ENCODE data around the gene SLC1A7. TPM values are rescaled to one million over a fixed set of nuclear protein-coding genes. Genes with fewer than 3 reads are reported as not detected.

SLC1A7 gene
- total RNA-seq, 4 donors from 2014 or later = 0.45 to 3.7 (median 0.84) TPM

- H3K27me3 ChIP-seq = no peaks in the 10 kb centered on the region
- no peak overlapping the region for H3K27ac ChIP-seq (replicated peaks in 1 of 4)
- WGBS = 96% methylated on average over 7 of the region's 7 CpGs
- peaks cover 0 to 3% (median under 1%) of the 10 kb centered on the region in 4 donors for H3K9me3 ChIP-seq
- intact Hi-C loops (cut with DNase I) = no loop called here
- no peak for TF ChIP-seq CTCF (IDR thresholded peaks at IDR 0.05)
- no peak for TF ChIP-seq POLR2AphosphoS5 (IDR thresholded peaks at IDR 0.05)
- TF ChIP-seq EP300 (IDR thresholded peaks at IDR 0.05) = no peak
- no peak for TF ChIP-seq POLR2A (IDR thresholded peaks at IDR 0.05; ENCODE audit: low read depth)
- H3K4me1 ChIP-seq = peaks cover 11 to 26% (median 20%) of the 10 kb centered on the region in 4 donors
- DNase-seq (ENCODE audit: extremely low spot score) = no peak
- no peak overlapping the region for H3K4me3 ChIP-seq
- H3K36me3 ChIP-seq = no peaks in the 10 kb centered on the region
These were observed 35.3 kb downstream of the SLC1A7 start for GRCh38 chr1:53107090-53107489.

DNA sequence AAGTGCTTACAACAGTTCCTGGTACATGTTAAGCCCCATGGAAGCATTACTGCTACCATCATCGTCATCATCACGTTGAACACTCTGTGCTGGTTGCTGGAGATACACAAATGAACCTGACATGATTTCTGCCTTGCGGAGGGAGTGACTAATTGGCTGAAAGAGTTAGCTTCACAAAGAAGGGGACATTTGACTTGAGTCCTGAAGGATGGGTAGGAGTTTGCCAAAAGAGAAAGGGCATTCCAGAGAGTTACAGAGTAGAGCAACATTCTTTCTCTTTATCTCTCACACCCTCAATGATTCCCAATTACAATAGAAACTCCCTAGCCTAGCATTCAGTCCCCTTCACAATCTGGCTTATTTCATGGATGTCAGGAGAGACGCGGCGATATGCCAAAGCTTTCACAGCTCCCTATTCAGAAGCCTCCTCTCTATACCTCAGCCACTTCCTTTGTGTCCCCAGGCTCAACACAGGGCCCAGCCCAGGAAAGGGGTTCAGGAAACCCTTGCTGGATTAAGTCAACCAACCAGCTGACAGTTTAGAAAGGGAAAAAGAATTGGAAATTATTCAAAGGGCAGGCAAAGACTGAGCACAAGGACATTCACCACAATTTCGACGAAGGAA is 38.0 kb downstream of the SLC1A7 start:
- DNase-seq (ENCODE audit: extremely low spot score) = no peak

GRCh38 chr1:53094533-53094919 is 47.9 kb downstream of the SLC1A7 start:
- H3K36me3 ChIP-seq = no peaks in the 10 kb centered on the region
- no peak for TF ChIP-seq CTCF (IDR thresholded peaks at IDR 0.05)
- no peak for TF ChIP-seq EP300 (IDR thresholded peaks at IDR 0.05)
- TF ChIP-seq POLR2A (IDR thresholded peaks at IDR 0.05; ENCODE audit: low read depth) = no peak
- no peak for TF ChIP-seq POLR2AphosphoS5 (IDR thresholded peaks at IDR 0.05)
- H3K27me3 ChIP-seq = no peaks in the 10 kb centered on the region
- intact Hi-C loops (cut with DNase I) = no loop called here
- no peaks in the 10 kb centered on the region for H3K9me3 ChIP-seq
- no peak overlapping the region for H3K27ac ChIP-seq (replicated peaks in 1 of 4)
- 30% methylated on average over 4 of the region's 13 CpGs for WGBS
- DNase-seq (ENCODE audit: extremely low spot score) = no peak
- H3K4me1 ChIP-seq = peaks cover 0 to 6% (median 2%) of the 10 kb centered on the region in 4 donors
- no peak overlapping the region for H3K4me3 ChIP-seq

More for the DNA sequence above, 38.0 kb downstream of the SLC1A7 start:
- Histone ChIP-seq H3K27me3 (no peaks in the 10 kb centered on the region), H3K4me1 (peaks cover 5 to 9% (median 6%) of the 10 kb centered on the region in 4 donors), H3K9me3 (no peaks in the 10 kb centered on the region), H3K27ac (replicated peaks in 1 of 4) (no peak overlapping the region), H3K36me3 (no peaks in the 10 kb centered on the region), H3K4me3 (no peak overlapping the region)
- 68% methylated on average over 8 of the region's 8 CpGs for WGBS
- intact Hi-C loops (cut with DNase I) = no loop called here
- TF ChIP-seq POLR2A (IDR thresholded peaks at IDR 0.05; ENCODE audit: low read depth) = no peak
- TF ChIP-seq CTCF (IDR thresholded peaks at IDR 0.05) = no peak
- no peak for TF ChIP-seq POLR2AphosphoS5 (IDR thresholded peaks at IDR 0.05)
- TF ChIP-seq EP300 (IDR thresholded peaks at IDR 0.05) = no peak

DNA sequence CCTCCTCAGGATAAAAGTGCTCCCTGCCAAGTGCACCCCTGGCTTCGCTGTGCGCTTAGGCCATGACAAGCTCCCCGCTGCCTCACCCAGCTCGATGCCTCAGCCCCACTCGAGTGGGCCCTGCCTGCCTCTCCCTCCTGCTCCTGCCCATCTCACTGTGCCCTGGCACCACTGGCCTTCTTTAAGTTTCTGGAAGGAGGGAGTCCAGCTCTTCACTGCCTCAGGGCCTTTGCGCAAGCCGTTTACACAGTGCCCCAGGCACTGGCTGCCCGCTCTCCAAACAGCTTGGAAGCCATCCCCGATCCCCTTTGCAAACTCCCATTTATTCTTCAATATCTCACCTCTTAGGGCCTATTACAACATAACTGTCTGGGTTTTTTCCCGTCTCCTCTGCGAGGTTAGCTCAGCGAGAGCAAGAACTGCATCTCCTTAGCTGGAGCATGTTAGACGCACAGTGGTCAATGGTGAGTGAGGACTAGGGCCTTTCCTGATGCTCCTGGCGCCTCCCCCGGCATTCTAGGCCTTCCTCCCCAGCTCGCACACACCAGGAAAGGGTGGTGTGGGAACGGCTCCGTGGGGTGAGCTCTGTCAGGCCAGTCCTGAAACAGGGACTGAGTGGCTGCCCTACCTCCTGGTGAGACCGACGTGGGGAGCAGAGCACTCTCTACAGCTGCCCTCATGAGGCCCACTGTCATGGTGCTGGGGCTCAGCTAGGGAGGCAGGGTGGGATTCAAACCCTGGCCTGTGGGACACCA is 48.5 kb downstream of the SLC1A7 start:
- intact Hi-C loops (cut with DNase I) = no loop called here

More for the DNA sequence above, 48.5 kb downstream of the SLC1A7 start:
- Histone ChIP-seq H3K4me1 (peaks cover 0 to 6% (median 2%) of the 10 kb centered on the region in 4 donors), H3K9me3 (no peaks in the 10 kb centered on the region), H3K27ac (replicated peaks in 1 of 4) (no peak overlapping the region), H3K27me3 (no peaks in the 10 kb centered on the region), H3K36me3 (no peaks in the 10 kb centered on the region), H3K4me3 (no peak overlapping the region)
- TF ChIP-seq CTCF (IDR thresholded peaks at IDR 0.05) (no peak), POLR2AphosphoS5 (IDR thresholded peaks at IDR 0.05) (no peak), EP300 (IDR thresholded peaks at IDR 0.05) (no peak), POLR2A (IDR thresholded peaks at IDR 0.05; ENCODE audit: low read depth) (no peak)
- DNase-seq (ENCODE audit: extremely low spot score) = no peak
- 92% methylated on average over 16 of the region's 20 CpGs for WGBS

All from esophagus muscularis mucosa (tissue), 4 donors.